GM10847 (cell line): ENCODE data around the gene TTC12.

Experiments used
- POLR2A ChIP-seq: IDR thresholded peaks from 2 replicates; pipeline ENCODE4 v1.6.1; 2011; ENCODE audit not compliant: insufficient read length; ENCODE audit errors: extremely low read depth

TTC12 gene

DNA sequence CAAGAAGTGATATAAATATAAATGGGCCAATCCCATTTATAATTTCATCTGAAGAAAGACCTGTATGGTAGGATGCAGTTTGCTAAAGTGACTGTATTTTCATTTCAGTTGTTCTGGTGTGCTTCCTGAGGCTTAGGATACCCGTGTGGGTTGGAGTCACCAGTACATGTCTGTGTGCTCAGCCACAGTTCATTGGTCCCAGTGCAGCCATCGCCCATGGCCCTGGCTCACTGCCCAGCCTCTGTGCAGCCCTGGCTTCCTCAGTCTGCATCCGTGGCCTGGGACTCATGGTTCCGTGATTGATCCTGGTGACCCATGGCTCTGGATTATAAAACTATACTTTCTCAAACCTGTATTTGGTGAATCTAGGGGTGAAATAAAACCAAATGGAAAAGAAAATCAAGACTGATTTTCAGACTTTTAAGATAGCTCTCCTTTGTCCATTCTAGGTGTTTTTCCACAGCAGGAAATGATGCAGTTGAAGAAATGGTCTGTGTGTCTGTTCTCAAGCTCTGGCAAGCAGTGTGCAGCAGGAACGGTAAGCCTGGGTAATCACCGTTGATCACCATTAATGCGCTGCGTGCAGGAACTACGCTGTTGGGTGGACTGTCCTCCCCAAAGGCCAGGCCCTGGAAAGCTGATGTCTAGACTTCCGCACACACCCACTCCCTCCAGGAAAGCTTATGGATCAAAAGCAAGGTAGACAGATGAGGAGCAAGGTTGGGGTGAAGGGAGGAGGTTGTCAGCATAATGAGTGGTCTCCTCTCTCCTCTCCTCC lies 27.2 kb downstream of the TTC12 start:
- no peak for TF ChIP-seq POLR2A

DNA sequence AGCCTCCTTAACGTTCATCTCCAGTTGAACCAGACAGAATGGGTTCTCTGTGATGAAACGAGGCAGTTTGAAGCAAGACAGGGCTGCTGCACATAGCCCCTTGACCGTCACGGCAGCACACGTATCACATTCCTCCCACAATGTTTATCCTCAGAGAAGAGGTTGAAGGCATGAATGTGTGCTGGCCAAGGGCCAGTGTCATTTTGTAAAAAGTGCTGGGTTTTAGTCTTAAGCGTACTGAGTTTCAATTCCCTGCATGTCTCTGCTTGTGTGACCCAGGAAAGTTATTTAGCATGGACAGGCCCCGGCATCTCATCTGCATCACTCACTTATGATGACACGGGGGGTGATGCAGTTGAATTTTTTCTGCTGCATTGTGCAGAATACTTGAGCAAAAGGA lies 31.6 kb downstream of the TTC12 start:
- no peak for TF ChIP-seq POLR2A

DNA sequence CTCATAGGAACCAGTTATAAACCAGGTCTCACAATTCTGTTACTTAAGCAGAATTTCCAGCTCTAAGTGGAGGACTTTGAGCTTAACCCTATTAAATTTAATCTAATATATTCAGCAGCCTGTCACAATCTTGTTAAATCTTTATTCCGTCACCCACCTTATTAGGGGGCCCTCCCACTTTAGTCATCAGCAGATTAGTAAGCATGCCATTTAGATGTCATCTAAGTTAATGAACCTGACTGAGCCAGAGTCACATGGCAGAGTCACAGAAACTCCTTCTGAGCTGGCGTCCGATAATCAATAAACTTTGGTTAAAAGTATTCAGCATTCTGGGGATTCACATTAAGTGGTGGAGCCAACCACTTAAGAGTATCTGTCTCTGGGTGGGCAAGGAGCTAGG lies 35.1 kb downstream of the TTC12 start:
- TF ChIP-seq POLR2A, result no peak

DNA sequence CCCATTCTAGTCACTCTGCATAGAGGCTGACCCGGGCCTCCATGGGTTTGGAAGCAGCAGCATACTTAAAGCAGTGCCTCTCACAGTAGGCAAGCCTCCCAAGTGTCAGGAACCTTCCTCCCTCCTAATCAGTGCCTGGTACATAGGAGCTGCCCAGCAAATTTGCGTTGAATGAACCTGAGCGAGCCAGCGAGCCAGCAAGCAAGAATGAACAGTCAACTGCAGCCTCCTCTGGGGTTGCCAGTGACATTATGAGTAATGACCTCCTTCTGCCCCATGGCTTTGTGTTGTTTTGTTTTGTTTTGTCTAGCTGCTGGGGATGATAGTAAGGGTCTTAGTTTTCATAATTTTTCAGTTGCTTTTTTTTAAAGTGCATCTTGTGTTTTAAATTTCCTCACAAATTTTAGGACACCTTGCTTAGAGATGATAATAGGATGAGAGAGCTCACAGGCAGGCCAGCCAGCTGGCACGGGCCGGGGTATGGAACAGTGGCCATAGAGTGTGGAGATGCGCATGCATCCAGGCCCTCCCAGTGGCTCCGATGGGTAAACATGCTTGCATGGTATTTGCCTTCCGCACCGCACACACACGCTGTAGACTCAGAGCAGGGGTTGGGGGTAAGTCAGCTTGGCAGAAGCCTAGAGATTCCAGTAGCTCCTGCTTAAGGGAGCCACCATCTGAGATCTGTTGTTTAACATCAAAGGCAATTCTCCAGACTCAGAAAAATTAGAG lies 36.1 kb downstream of the TTC12 start:
- no peak for TF ChIP-seq POLR2A

DNA sequence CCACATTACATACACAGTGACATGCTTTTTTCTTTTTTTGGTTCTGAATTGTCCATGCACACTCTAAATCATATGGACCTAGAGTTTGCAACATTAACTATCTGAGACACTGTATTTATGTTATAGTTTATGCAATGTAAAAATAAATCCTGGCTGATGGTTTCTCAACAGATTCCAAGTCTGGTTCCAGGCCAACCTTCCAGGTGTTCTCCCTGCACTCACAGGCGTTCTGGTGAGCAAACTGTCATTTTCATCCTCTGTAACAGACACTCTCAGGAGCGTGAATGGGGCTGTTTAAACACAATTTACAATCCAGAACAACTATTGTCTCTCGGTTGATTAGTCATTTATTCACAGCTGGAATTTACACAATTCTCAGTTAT lies 36.7 kb downstream of the TTC12 start:
- TF ChIP-seq POLR2A, result no peak

DNA sequence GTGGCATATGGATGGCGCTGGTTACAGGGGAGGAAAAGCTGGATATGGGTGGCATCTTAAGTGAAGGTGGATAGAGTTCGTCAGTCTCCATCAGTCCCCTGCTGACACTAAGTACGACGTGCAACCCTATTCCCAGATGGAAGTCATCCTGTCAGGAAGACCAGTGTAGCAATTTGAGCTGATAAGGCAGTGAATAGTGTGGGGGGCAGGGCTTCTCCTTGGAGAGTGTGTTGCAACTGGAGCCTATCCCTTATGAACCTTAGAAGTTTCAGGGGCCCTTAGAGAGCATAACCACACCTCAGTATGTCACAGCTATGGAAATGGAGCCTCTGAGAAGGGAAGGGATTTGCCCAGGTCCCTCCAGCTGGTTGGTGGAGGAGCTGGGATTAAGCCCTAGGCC lies 37.1 kb downstream of the TTC12 start:
- TF ChIP-seq POLR2A, result no peak

DNA sequence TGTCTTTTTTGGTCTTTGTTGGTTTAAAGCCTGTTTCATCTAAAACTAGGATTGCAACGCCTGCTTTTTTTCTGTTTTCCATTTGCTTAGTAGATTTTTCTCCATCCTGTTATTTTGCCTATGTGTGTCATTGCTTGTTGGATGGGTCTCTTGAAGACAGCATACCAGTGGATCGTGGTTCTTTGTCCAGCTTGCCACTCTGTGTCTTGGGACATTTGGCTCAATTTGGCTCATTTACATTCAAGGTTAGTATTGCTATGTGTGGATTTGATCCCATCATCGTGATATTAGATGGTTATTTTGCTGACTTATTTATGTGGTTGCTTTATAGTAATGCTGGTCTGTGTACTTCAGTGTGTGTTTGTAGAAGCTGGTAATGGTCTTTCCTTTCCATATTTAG lies 41.8 kb downstream of the TTC12 start:
- no peak for TF ChIP-seq POLR2A

DNA sequence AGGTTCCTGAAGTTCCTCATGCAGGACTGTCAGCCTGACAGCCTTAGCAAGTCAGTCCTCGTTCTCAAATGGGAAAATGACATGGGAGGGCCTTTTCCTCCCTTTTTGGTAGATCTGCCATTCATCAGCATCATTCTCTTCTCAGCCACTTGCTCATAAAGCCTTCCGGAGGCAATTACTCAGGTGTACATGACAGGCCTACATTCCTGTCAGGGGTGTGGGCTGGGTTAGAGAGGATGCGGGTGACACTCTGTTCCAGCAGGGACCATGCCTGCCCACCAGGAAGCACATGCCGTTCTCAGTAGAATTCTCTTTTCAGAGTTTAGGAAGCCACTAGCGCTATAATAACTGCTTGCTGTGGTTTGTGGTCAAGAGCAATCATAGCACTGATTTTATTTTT lies 49.0 kb downstream of the TTC12 start:
- TF ChIP-seq POLR2A, result no peak

DNA sequence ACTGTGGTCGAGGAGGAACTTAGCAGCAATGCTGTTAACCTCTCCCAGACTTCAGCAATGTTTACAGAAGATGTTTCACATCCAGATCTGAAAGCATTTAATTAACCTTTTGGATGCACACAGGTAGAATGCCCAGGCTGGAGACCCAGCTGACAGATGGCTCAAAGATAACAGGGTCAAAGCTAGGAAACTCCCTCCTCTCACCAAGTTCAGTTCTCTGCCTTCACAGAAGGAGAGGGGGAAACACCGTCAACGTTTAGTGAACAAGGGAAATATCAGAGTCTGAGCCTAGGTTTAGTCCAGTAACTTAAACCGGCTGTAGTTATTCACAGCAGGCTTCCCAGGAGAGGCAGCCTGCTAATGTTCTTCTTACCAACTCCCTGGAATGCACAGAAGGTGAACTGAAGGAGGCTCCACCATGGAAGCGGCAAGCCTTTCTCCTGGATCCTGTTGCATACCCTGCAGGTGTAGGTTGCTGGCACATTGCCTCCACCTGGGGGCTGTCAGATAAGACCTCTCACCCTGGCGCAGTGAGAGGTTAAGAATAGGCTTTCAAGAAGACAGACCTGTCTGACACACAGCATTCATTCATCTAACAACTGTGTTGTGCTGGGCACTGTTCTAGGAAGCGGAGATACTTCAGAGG lies 49.7 kb downstream of the TTC12 start:
- no peak for TF ChIP-seq POLR2A

DNA sequence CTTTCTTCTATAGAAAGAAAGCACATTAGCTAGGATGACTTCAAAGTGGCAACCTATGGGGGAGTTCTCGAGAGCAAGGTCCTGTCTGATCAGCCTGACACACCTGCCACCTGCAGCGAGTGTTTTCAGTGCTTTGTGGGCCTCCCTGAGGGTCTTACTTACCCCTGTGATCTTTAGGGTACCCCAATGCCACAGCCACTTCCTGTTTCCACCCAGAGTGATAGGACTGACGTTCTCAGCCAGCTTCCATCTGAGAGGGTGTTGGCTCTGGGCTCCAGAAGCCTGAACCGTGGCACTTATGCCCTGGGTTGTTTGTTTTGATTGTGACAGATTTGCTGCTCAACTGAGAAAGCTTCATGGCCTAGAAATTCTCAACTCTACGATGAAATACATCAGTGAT lies 51.5 kb downstream of the TTC12 start:
- no peak for TF ChIP-seq POLR2A

DNA sequence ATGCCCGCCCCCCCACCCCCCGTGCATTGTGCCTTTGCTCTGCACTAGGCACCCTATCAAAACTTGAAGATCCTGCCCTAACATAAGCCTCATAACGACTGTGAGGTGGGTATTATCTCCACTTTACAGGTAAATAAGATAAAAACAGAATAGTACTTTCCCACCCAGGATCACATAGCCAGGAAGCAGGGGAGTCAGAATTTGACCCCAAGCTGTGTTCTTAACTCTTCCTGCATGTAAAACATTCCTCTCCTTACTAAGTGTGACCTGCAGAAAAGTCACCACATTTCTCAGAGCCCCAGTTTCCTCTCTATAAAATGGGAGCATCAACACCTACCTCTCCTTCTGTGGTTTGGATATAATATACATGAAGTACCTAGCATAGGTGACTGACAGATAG lies 55.0 kb downstream of the TTC12 start:
- TF ChIP-seq POLR2A, result no peak

DNA sequence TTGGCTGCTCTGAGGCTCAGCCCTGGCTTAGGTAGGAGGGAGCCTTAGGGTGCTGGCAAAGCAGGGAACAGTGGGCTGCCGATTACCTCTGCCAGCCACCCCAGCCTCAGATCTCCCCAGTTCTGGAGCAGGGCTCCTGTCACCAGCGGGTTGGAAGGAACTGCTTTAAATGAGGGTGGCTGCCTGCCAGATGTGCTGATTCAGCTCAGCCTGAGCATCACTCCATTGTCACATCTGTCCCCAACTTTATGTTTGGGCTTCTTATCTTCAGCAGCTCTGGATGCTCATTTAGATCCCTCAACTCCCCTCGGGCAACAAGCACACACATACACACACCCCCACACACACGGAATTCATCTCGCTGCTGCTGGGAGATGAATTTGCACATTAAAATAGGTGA lies 56.3 kb downstream of the TTC12 start:
- no peak for TF ChIP-seq POLR2A

DNA sequence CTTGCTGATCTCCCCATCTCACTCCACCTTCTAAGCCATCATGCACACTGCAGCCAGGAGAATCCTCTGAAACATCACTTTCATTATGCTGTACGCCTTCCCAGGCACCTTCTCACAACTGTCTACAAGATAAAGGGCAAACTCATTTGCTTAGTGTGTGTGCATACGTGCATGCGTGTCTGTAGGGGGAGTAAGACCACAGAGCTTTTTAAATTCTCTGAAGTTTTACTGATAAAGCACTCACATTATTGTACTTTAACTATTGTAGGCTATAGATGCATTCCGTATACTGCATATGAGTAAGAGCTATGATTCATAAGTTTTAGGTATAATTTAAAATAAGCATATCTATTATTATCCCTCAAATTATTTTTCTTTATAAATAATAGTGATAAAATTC lies 57.9 kb downstream of the TTC12 start:
- no peak for TF ChIP-seq POLR2A

DNA sequence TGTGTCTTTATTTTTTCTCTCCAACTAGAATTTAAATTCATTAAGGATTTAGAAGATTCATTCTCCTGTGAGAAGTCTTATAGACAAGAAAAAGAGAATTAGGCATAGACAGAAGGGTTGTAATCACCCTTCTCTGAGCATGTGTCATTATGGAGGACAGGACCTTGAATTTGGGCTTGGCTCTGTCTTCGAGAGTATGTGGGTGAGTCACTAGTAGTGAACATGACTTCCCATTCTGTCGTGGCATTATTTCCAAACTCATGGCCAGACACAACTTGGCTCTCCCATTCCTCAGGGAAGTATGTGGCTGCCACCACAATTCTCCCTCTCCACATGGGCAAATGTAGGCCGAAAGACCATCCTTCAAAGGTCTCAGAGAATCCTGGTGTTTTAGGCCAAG lies 58.9 kb downstream of the TTC12 start:
- TF ChIP-seq POLR2A, result no peak

DNA sequence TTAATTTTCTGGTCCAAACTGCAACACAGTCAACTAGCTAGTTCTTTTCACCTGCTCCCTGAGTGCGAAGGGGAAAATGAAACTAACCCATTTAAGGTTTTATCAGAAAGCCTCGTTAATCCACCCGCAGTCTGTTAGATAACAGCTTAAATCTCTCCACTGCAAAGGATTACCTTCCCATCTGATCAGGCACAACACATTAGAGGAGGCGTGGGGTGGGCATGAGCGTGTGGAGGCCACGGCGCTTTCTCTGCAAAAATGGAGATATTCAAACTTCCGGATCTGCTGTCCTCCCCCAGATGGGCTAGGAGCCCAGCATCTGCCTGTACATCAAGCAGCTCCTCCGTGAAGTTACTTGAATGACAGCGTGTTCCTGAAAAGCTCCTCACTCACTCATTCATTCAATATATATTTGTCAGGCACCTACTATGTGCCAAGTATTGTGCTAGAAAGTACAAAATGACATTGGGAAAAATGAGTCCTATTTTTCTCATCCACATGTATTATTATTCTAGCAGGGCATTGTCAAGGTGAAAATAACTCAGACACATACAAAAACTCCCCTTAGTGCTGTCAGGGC lies 59.7 kb downstream of the TTC12 start:
- TF ChIP-seq POLR2A, result no peak

DNA sequence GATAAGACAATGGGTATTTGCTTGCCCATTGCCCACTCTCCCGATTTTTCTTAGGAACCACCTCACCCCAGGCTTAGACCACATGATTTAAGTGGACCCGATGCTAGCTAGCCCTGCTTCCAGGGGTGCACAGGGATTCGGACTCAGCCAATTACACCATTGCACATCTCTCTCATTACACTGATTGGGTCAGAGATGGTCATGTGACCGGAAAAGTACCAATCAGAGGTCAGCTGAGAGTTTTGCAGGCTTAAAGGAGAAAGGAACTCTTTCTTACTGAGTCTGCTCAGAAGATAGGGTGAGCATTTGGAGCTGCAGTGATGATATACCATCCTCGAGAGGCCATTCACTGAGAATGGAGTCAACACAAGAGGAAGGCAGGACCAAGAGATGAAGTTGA lies 61.0 kb downstream of the TTC12 start:
- TF ChIP-seq POLR2A, result no peak
